ENCODE results near the gene MGAT4A. TPM values are rescaled to one million over a fixed set of nuclear protein-coding genes. Genes with fewer than 3 reads are reported as not detected.

MGAT4A gene
- total RNA-seq, 2 experiments from 2014 or later = 10.1 to 15.4 TPM

GRCh38 chr2:98692090-98693054 lies 38.6 kb downstream of the MGAT4A start:
- H3K4me3 ChIP-seq (ENCODE audit: low read depth, low read length, poor library complexity, severe bottlenecking) = no peak overlapping the region
- H3K9me3 ChIP-seq (ENCODE audit: low read length) = no peaks in the 10 kb centered on the region
- CTCF ChIA-PET (ENCODE audit: unreplicated experiment) = no interaction called here
- no peaks in the 10 kb centered on the region for H3K9me2 ChIP-seq (ENCODE audit: insufficient read depth, low read length)
- H4K20me1 ChIP-seq (ENCODE audit: insufficient read depth, low read length) = no peaks in the 10 kb centered on the region
- DNase-seq (ENCODE audit: low spot score) = no peak
- intact Hi-C loops (cut with micrococcal nuclease; ENCODE audit: unreplicated experiment) = no loop called here
- no peaks in the 10 kb centered on the region for H3K4me1 ChIP-seq (ENCODE audit: insufficient read depth, low read length, poor library complexity, severe bottlenecking)
- POLR2A ChIA-PET = interaction anchor here (0.5 kb wide), 1 partner anchor 20 kb away, joined by 3 read pairs; no protein-coding TSS in a partner anchor
- no peak overlapping the region for H3K27ac ChIP-seq (ENCODE audit: low read depth, low read length, poor library complexity, severe bottlenecking)
- no peak for TF ChIP-seq CTCF (conservative IDR thresholded peaks at IDR 0.05; ENCODE audit: low read length)
- no peak for TF ChIP-seq EZH2phosphoT487 (IDR thresholded peaks at IDR 0.05; ENCODE audit: borderline replicate concordance, low read depth, low read length)
- no peak overlapping the region for H2AFZ ChIP-seq (ENCODE audit: low read length)
- no peaks in the 10 kb centered on the region for H3K36me3 ChIP-seq (ENCODE audit: insufficient read depth, low read length)
- no peaks in the 10 kb centered on the region for H3K79me2 ChIP-seq (ENCODE audit: insufficient read depth, low read depth, low read length)
- no TSS peak for BruUV-seq (replicated peaks)
- no peak overlapping the region for H3K4me2 ChIP-seq (ENCODE audit: low read length)

- Histone ChIP-seq H3K27ac (ENCODE audit: low read depth, low read length, poor library complexity, severe bottlenecking) (no peak overlapping the region), H3K4me2 (ENCODE audit: low read length) (no peak overlapping the region), H4K20me1 (ENCODE audit: insufficient read depth, low read length) (no peaks in the 10 kb centered on the region), H3K79me2 (ENCODE audit: insufficient read depth, low read depth, low read length) (no peaks in the 10 kb centered on the region), H2AFZ (ENCODE audit: low read length) (no peak overlapping the region), H3K36me3 (ENCODE audit: insufficient read depth, low read length) (no peaks in the 10 kb centered on the region), H3K9me3 (ENCODE audit: low read length) (no peaks in the 10 kb centered on the region), H3K4me3 (ENCODE audit: low read depth, low read length, poor library complexity, severe bottlenecking) (no peak overlapping the region), H3K4me1 (ENCODE audit: insufficient read depth, low read length, poor library complexity, severe bottlenecking) (no peaks in the 10 kb centered on the region), H3K9me2 (ENCODE audit: insufficient read depth, low read length) (no peaks in the 10 kb centered on the region)
- ChIA-PET POLR2A (interaction anchor here (0.6 to 0.9 kb wide), 3 partner anchors 16 to 28 kb away, joined by 3 to 5 read pairs (median 3); no protein-coding TSS in a partner anchor), CTCF (ENCODE audit: unreplicated experiment) (no interaction called here)
- no TSS peak for BruUV-seq (replicated peaks)
- no peak for DNase-seq (ENCODE audit: low spot score)
- intact Hi-C loops (cut with micrococcal nuclease; ENCODE audit: unreplicated experiment) = no loop called here
- TF ChIP-seq EZH2phosphoT487 (IDR thresholded peaks at IDR 0.05; ENCODE audit: borderline replicate concordance, low read depth, low read length) = no peak
- no peak for TF ChIP-seq CTCF (conservative IDR thresholded peaks at IDR 0.05; ENCODE audit: low read length)
Observed at GRCh38 chr2:98691303-98691702, 39.6 kb downstream of the MGAT4A start.

All from OCI-LY7 (cell line).